ENCODE results near the gene ITIH2. TPM values are rescaled to one million over a fixed set of nuclear protein-coding genes. Genes with fewer than 3 reads are reported as not detected.
"Not testable (repeated sequence)": the region's sequence is repeated elsewhere in the genome, so short reads cannot be mapped to it uniquely, and the experiment has no call there.

ITIH2 gene
- polyA plus RNA-seq, 1 donor from 2014 or later, result not detected

DNA sequence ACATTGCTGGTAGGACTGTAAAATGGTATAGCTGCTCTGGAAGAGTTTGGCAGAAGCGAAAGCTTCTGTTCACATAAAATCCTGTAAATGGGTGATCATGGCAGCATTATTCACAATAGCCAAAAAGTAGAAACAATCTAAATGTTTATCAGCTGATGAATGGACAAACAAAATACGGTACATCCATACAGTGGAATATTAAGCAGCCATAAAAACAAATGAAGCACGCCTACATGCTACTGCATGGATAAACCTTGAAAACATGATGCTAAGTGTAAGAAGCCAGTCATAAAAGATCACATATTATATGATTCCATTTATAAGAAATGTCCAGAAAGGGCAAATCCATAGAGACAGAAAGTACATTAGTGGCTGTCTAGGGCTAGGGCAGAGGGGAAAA lies 52.0 kb downstream of the ITIH2 start:
- Mint-ChIP-seq H3K4me3 (no peak overlapping the region), H3K4me1 (no peaks in the 10 kb centered on the region), H3K27ac (no peak overlapping the region), H3K36me3 (peaks cover 12% of the 10 kb centered on the region), H3K27me3 (no peaks in the 10 kb centered on the region), H3K9me3 (peaks cover 0 to 3% (median 0%) of the 10 kb centered on the region in 3 donors)

DNA sequence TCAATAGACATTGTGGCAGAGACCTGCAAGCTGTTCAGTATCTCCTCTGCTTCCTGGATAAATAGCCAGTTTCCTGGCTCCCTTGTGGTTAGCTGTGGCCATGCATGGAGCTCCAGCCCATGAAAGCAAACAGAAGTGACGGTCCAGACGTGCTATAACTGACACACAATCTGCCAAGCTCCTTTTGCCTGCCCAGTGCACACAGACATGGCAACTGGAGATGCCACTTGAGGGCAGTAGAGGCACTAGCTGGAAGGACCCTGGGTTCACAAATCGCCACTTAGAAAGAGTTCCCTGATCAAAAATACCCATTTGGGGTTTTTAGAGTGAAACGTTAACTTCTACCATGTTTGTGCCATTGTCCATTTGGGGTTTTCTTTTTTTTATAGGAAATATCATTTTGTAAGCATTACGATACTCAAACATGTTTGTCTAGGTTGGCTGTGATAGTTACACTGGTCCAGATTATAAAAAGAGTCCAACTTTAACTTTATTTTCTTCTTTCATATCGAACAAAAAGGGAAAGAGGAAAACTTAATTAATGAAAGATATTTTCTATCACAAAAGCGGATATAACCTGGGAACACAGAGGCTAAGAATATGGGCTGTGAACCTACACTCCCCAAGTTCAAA lies 53.4 kb downstream of the ITIH2 start:
- Mint-ChIP-seq H3K4me1 (no peaks in the 10 kb centered on the region), H3K9me3 (peaks cover 0 to 3% (median 0%) of the 10 kb centered on the region in 3 donors), H3K36me3 (peaks cover 12% of the 10 kb centered on the region)

DNA sequence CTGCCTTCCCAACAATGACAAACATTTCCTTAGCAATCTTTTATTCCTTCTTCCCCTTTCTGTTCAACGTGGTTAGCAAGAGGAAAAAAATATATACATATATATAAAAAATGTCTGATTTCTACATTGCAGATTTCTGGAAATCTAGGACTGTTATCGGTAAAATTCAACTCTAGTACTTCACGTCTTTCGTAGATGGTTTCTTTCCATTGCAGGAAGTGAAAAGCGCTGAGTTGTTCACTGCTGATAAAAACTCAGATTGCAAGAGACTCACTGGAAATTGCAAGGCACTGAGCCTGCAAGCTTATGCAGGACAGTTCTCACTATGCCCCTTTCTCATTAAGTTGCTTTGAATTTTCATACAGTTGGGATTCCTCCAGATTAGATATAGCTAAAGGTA lies 60.8 kb downstream of the ITIH2 start:
- no peaks in the 10 kb centered on the region for H3K9me3 Mint-ChIP-seq
- H3K27me3 Mint-ChIP-seq, result no peaks in the 10 kb centered on the region
- no peaks in the 10 kb centered on the region for H3K4me1 Mint-ChIP-seq
- H3K27ac Mint-ChIP-seq, result no peak overlapping the region
- peaks cover 12% of the 10 kb centered on the region for H3K36me3 Mint-ChIP-seq
- no peak overlapping the region for H3K4me3 Mint-ChIP-seq

More for the DNA sequence above, 53.4 kb downstream of the ITIH2 start:
- H3K4me3 Mint-ChIP-seq, result no peak overlapping the region
- no peak overlapping the region for H3K27ac Mint-ChIP-seq
- H3K27me3 Mint-ChIP-seq, result no peaks in the 10 kb centered on the region

DNA sequence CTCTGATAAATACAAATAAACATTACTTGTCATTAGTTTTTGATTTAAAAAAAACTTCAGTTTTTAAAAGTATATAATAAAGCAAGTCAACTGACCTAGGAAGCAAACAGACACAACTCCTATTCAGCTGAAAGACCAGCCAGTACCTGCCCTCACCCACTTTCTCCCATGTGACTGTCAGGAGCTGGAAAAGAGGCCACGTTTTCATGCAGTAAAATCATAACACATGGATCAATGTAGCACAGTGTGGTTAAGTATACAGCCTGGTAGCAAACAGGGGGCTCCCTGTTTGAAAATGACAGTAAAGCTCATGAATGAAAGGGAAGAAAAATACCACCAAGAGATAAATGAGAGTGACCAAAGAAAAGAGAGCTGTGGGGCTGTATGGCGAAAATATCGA lies 63.1 kb downstream of the ITIH2 start:
- no peak overlapping the region for H3K27ac Mint-ChIP-seq
- H3K9me3 Mint-ChIP-seq, result no peaks in the 10 kb centered on the region
- peaks cover 0 to 2% (median 0%) of the 10 kb centered on the region in 3 donors for H3K4me1 Mint-ChIP-seq
- peaks cover 14% of the 10 kb centered on the region for H3K36me3 Mint-ChIP-seq
- H3K27me3 Mint-ChIP-seq, result no peaks in the 10 kb centered on the region
- H3K4me3 Mint-ChIP-seq, result no peak overlapping the region

DNA sequence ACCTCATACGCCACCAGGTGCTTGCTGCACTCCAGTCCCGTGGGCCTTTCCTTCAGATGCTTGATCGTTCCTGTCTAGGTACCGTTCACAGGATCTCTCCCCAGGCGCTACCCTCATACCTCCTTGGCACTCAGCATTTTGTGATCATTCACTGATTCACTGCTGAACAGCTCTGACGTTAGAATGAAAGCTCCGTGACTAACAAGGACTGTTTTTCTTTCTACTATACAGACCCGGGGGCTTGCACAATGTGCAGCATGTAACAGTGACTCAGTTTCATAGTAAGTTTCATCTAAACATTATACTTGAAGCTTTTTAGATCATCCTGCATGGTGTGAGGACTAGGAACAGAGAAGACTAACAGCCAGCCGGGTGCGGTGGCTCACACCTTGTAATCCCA lies 64.1 kb downstream of the ITIH2 start:
- Mint-ChIP-seq H3K4me1 (peaks cover 0 to 2% (median 0%) of the 10 kb centered on the region in 3 donors), H3K4me3 (no peak overlapping the region), H3K27ac (no peak overlapping the region), H3K27me3 (no peaks in the 10 kb centered on the region), H3K9me3 (no peaks in the 10 kb centered on the region), H3K36me3 (peaks cover 14% of the 10 kb centered on the region)

DNA sequence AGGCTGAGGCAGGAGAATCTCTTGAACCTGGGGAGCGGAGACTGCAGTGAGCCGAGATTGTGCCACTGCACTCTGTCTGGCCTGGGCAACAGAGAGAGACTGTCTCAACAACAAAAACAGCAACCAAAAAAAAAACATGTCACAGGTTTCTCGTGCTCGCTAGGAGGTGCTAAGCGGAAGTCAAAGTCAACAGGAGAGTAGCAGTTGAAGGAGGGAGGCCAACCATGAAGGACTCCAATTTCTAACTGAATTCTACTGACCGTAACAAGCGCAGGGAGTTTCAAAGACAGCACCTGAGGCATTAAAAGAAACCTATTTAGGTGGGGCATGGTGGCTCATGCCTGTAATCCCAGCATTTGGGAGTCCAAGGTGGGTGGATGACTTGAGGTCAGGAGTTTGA lies 65.3 kb downstream of the ITIH2 start:
- H3K9me3 Mint-ChIP-seq, result no peaks in the 10 kb centered on the region
- H3K4me1 Mint-ChIP-seq, result peaks cover 0 to 2% (median 0%) of the 10 kb centered on the region in 3 donors
- no peaks in the 10 kb centered on the region for H3K27me3 Mint-ChIP-seq
- no peak overlapping the region for H3K4me3 Mint-ChIP-seq
- H3K27ac Mint-ChIP-seq, result no peak overlapping the region
- H3K36me3 Mint-ChIP-seq, result peaks cover 14% of the 10 kb centered on the region

DNA sequence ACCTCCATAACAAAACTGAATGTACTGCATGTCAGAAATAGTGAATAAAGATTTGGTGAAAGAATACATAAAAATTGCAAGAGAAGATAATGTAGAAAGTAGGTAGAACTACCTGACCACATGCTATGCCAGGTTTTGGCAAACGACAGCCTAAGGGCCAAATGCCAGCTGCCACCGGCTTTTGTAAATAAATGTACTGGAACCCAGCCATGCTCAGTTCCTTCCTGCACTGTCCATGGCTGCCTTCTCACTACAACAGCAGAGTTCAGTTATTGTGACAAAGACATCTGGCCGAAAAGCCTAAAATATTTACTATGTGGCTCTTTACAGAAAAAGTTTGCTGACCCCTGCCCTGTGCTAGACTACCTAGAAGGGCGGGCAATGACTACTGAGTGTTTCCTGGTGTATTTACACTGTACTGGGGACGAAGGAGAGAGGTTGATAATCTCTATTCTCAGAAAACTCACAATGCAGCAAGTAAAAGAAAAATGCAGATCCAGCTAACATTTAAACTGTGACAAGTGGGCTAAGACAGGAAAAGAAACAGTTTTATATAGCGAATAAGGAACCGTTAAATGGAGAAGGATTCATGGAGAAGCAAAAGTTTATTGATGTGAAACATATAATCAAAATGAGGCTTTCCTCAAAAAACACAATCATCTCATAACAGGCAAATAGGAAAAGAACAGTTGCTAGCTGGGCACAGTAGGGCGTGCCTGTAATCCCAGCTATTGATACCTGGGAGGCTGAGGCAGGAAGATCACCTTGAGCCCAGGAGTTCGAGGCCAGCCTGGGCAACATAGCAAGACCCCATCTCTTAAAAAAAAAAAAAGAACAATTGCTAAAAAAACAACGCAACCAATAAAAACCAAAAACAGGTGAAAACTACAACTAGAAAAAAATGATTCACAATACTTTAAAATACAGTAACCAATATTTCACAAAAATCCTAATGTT lies 71.0 kb downstream of the ITIH2 start:
- H3K9me3 Mint-ChIP-seq, result no peaks in the 10 kb centered on the region
- H3K36me3 Mint-ChIP-seq, result peaks cover 9% of the 10 kb centered on the region
- peak overlapping the region in 1 of 3 donors; percentile 47 for H3K27ac Mint-ChIP-seq
- no peak overlapping the region for H3K4me3 Mint-ChIP-seq
- H3K27me3 Mint-ChIP-seq, result no peaks in the 10 kb centered on the region
- peaks cover 0 to 2% (median 0%) of the 10 kb centered on the region in 3 donors for H3K4me1 Mint-ChIP-seq

DNA sequence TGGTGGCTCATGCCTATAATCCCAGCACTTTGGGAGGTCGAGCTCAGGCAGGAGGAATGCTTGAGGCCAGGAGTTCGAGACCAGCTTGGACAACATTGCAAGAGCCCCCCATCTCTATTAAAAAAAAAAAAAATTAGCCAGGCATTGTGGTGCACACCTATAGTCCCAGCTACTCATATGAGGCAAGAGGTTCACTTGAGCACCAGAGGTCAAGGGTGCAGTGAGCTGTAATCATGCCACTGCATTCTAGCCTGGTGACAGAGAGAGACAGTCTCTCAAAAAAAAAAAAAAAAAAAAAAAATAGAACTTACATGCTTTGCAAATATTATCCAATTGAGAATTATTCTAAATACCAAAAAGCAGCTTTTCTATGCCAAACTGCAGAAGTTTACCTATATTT lies 73.7 kb downstream of the ITIH2 start:
- H3K36me3 Mint-ChIP-seq, result peaks cover 8% of the 10 kb centered on the region

DNA sequence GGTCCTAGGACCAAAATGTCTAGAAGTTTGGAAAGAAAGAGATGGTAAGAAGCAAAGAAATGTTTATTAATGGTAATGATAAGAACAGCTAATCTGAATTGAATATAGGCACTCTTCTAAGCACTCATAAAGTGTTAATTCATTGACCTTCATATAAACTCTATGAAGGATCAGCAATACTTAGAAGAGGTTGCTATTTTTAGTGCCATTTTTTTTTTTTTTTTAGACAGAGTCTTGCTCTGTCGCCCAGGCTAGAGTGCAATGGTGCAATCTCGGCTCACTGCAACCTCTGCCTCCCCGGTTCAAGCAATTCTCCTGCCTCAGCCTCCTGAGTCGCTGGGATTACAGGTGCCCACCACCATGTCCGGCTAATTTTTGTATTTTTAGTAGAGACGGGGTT lies 79.1 kb downstream of the ITIH2 start:
- H3K4me3 Mint-ChIP-seq, H3K27ac Mint-ChIP-seq, H3K9me3 Mint-ChIP-seq, H3K27me3 Mint-ChIP-seq, H3K36me3 Mint-ChIP-seq: not testable (repeated sequence)
- H3K4me1 Mint-ChIP-seq, result peaks cover 13 to 17% (median 14%) of the 10 kb centered on the region in 3 donors

More for the DNA sequence above, 73.7 kb downstream of the ITIH2 start:
- no peaks in the 10 kb centered on the region for H3K9me3 Mint-ChIP-seq
- H3K27me3 Mint-ChIP-seq, result no peaks in the 10 kb centered on the region
- no peak overlapping the region for H3K27ac Mint-ChIP-seq
- peaks cover 0 to 4% (median 1%) of the 10 kb centered on the region in 3 donors for H3K4me1 Mint-ChIP-seq
- H3K4me3 Mint-ChIP-seq, result no peak overlapping the region

DNA sequence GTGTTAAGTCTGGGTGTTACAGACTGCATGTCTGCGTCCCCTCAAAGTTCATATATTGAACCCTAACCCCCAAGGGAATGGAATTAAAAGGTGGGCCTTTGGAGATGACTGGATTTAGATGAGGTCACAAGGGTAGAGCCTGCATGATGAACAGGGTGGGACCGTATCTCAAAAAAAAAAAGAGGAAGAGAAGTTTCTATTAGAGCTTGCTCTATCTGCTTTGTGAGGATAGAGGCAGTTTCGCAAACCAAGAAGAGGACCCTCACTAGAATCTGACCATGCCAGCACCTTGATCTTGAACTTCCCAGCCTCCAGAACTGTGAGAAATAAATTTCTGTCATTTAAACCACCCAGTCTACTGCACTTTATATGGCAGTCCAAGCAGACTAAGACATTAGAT lies 83.3 kb downstream of the ITIH2 start:
- Mint-ChIP-seq H3K36me3 (peaks cover 6% of the 10 kb centered on the region), H3K9me3 (no peaks in the 10 kb centered on the region), H3K4me1 (peaks cover 15 to 33% (median 25%) of the 10 kb centered on the region in 3 donors), H3K4me3 (peak overlapping the region in 1 of 4 donors; percentile 4), H3K27me3 (no peaks in the 10 kb centered on the region), H3K27ac (peak overlapping the region in 2 of 3 donors; percentile 20 to 68)

DNA sequence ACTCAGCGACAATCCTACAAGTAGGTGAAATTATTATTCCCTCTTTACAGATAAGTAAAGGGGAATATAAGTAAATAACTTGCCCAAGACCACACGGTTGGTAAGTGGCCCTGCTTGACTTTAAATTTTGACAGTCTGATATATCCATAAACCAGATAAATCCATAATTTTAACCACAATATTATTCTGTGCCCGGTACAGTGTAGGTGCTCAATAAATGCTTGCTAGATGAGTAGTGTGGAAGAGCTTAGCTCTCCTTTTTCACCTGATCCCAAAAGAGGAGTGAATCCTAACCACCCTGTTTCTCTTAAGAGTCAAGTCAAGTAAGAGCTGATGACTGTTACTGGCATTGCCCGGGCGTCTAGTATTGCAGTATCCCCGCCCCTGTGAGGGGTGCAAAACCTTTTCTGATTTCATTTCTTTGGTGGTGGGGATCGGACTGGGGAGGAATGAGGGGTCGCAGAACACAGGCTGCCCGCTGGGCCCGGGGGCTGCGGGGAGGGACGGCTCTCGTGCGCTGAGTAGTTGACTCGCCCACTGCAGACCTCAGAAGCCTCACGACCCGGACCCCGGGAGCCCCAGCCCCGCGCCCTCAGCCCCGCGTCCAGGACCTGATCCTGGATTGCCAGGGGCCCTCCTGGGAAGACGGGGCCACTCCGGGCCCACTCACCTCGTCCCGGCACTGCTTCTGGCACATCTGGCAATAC lies 84.2 kb downstream of the ITIH2 start:
- Mint-ChIP-seq H3K4me3 (no peak overlapping the region), H3K36me3 (peaks cover 6% of the 10 kb centered on the region), H3K9me3 (no peaks in the 10 kb centered on the region), H3K27me3 (no peaks in the 10 kb centered on the region), H3K27ac (no peak overlapping the region), H3K4me1 (peaks cover 21 to 38% (median 28%) of the 10 kb centered on the region in 3 donors)

DNA sequence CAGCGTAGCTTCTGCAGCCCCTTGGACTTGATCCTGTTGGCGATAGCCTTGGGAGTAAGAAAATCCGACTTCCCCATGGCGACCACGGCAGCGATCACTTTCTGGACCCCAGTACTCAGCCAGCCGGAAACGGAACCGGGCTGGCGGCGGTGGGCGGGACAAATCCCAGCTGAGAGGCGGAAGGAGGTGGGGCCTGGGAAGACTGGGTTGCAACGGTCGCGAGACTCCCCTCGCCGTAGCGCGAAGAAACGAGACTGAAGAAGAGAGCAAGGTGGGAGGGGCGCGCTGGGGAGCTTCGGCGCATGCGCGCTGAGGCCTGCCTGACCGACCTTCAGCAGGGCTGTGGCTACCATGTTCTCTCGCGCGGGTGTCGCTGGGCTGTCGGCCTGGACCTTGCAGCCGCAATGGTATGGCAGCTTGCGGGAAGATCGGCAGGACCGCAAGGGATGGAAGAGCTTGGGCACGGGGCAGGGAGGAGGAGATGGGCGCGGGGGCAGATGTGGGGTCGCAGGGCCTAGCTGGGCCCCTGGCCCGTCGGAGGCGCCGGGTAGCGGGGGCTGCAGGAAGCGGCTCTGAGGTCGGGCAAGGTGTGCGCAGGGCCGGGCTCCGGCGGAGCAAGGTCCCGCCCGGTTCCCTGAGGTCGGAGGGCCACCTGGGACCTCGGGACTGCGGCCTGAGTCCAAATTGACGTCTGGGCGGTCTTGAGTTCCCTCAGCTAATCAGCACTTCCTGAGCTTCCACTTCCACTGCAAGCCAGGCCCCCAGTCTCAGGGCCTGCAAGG lies 84.9 kb downstream of the ITIH2 start, which contains the start of the genes ATP5F1C and KIN:
Gene ATP5F1C, plus strand, starts transcription at position 321 of the 782 bp plus-strand sequence. Its CDS starts 31 bp downstream, at position 352.
Gene KIN, minus strand, starts transcription at position 137 of the 782 bp plus-strand sequence. Its CDS starts 60 bp downstream, at position 77.
- H3K9me3 Mint-ChIP-seq, result no peaks in the 10 kb centered on the region
- peaks cover 26 to 45% (median 30%) of the 10 kb centered on the region in 3 donors for H3K4me1 Mint-ChIP-seq
- no peak within 1 kb of the TSS for H3K4me3 Mint-ChIP-seq
- H3K27ac Mint-ChIP-seq, result no peak within 1 kb of the TSS
- H3K36me3 Mint-ChIP-seq, result peaks cover 6% of the 10 kb centered on the region
- no peaks in the 10 kb centered on the region for H3K27me3 Mint-ChIP-seq

DNA sequence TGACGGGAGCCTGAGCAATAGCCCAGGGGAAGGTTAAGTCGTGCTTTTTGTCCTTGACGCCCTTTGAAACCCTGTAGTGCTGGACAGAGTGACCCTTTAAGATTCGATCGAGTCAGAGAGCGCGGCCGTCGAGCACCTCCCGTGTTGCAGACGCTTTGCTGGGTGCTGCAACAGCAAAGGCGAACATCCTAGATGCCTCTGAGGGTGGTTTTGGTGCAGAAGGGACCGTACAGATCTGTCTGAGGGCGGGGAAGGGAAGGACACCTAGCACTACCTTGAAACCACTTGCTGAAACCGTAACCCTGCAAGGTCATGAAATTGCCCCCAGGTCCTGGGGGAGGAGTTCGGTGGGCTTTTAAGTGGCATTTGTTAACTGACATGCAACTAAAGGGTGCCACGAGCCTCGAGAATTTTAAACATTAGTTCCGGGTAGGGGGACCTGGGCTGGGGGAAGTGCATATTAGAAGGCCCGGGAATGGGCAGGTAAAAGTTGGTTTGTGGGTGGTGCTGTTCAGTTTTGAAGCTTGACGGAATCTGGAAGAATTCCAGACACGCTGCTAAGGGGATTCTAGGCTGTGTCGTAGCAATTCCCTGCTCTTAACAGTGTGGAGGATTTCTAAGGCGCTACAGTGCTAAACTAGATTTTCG lies 85.6 kb downstream of the ITIH2 start:
- H3K4me1 Mint-ChIP-seq, result peaks cover 24 to 42% (median 27%) of the 10 kb centered on the region in 3 donors
- no peak overlapping the region for H3K4me3 Mint-ChIP-seq
- H3K36me3 Mint-ChIP-seq, result peaks cover 6% of the 10 kb centered on the region
- H3K27me3 Mint-ChIP-seq, result no peaks in the 10 kb centered on the region
- no peaks in the 10 kb centered on the region for H3K9me3 Mint-ChIP-seq
- no peak overlapping the region for H3K27ac Mint-ChIP-seq

DNA sequence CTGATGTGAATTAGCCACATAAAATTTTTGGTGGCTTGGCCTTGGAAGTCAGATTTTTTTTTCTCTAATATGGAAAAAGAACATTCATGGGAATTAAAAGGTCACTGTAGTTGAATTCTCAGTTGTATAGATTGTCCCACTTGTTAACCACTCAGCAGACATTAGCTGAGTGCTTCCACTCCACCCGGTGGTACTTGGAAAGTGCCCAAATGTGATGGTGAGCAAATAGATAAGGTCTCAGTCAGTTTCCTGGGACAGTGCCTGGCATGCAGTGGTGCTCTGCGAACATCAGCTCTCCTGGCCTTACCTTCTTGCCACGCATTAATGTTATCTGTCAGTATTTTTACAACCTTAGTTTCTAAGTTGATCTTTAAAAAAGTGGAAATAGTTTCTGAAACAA lies 86.3 kb downstream of the ITIH2 start:
- H3K27ac Mint-ChIP-seq, result no peak overlapping the region
- H3K4me3 Mint-ChIP-seq, result no peak overlapping the region
- peaks cover 6% of the 10 kb centered on the region for H3K36me3 Mint-ChIP-seq
- peaks cover 29 to 48% (median 29%) of the 10 kb centered on the region in 3 donors for H3K4me1 Mint-ChIP-seq
- no peaks in the 10 kb centered on the region for H3K27me3 Mint-ChIP-seq
- H3K9me3 Mint-ChIP-seq, result no peaks in the 10 kb centered on the region
